HG03175 (cell line): ENCODE measurements around the gene BMP7.
"Not testable (repeated sequence)": the region's sequence is repeated elsewhere in the genome, so short reads cannot be mapped to it uniquely, and the experiment has no call there.

ENCODE experiments used
- ATAC-seq: cut with Tn5 transposase; IDR thresholded peaks from one replicate; pipeline ENCODE4 v1.9.1; 2021; ENCODE audit warnings: mild to moderate bottlenecking, moderate library complexity; ENCODE audit not compliant: unreplicated experiment

BMP7 gene

GRCh38 chr20:57197352-57198131 lies 68.9 kb downstream of the BMP7 start:
- no peak for ATAC-seq

DNA sequence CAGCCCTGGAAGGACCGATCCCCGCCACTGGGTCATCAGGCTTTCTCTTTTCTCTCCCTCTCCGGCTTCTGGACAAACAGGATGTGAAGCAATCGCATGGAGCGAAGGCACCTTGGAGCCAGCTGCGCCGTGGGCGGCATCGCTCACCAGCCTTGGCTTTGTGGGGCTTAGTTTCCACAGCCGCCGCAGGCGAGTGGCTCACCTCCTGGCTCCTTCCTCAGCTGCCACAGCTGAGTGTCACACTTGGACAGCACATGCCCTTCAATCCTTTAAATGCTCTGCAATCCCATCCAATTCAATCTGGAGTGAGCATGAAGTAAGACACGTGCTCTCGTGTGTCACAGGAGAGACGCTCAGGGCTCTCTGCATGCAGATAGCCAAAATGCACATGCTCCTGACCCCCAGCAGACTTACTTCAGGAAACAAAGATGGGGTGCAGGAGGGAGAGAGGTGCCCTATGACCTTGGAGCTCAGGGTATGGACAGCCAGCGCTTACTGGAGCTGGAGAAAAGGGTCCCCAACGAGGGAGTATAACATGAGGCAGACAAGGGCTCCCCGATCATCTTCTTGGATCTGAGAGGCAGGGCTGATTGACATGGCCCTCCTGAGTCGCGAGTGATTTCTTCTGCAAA lies 70.9 kb downstream of the BMP7 start:
- ATAC-seq, result no peak

DNA sequence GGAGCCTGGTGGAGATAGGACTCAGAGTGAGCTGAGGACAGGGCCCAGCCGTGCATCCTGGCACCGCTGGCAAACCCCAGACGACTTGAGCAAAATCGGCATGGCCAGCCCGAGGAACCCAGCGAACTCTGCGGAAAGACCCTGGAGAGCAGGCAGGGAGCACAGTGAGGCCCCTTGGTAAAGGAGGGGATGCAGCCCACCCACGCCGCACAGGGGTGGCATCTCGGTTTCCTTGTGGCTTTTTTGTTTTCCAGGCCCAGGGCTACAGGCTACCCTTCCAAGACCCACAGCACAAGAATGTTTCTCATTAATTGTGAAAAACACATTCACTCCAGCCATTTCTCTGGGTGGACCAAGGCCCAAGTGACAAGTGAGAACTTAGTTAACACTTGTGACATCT lies 71.4 kb downstream of the BMP7 start:
- ATAC-seq, result no peak

- no peak for ATAC-seq
Observed at GRCh38 chr20:57194154-57194553, 72.3 kb downstream of the BMP7 start.

DNA sequence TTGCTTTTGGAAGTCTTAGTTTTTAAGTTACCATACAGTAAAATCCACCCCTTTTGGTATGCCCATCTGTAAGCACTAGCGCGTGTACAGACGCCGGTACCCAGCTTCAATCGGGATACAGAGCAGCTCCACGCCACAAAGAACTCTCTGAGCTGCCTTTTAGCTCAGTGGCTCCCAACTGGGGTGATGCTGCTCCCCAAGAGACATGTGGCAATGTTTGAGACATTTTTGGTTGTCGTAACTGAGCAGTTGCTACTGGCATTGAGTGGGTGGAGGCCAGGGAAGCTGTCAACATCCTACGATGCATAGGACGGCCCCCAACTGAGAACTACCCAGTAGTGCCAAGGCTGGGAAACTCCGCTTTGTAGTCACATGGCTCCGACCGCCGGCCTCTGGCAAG lies 73.3 kb downstream of the BMP7 start:
- no peak for ATAC-seq

DNA sequence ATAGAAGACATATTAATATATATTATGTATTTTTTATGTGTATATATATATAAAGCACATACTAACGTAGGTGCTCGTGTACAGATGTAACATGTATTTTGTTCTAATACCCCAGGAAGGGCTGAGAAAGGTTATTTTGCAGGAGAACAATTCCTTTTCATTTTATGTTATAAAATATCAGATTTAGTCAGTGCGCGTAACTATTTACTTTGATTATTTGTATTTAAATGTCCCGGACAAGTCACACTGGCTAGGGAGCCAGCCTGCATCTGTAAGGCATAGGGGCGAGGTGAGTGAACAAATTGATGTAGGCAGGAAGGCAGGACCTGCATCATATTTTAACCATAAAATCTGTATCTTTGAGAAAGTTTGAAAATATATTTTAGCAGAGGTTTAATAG lies 74.1 kb downstream of the BMP7 start:
- ATAC-seq, result no peak

DNA sequence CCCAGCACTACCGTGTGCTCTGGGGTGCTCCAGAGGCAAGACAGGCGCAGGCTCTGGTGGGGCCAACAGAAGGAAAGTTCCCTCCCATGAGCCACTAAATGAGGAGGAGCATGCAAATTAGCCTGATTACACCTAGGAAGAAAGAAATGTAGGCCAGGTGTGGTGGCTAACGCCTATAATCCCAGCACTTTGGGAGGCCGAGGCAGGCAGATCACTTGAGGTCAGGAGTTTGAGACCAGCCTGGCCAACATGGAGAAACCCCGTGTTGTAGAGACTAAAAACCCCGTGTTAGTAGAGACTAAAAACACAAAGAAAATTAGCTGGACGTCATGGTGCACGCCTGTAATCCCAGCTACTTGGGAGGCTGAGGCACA lies 75.2 kb downstream of the BMP7 start:
- ATAC-seq, result not testable (repeated sequence)

GRCh38 chr20:57190536-57191264 lies 75.7 kb downstream of the BMP7 start:
- no peak for ATAC-seq

- ATAC-seq, result no peak
Observed at GRCh38 chr20:57189713-57190112, 76.7 kb downstream of the BMP7 start.

DNA sequence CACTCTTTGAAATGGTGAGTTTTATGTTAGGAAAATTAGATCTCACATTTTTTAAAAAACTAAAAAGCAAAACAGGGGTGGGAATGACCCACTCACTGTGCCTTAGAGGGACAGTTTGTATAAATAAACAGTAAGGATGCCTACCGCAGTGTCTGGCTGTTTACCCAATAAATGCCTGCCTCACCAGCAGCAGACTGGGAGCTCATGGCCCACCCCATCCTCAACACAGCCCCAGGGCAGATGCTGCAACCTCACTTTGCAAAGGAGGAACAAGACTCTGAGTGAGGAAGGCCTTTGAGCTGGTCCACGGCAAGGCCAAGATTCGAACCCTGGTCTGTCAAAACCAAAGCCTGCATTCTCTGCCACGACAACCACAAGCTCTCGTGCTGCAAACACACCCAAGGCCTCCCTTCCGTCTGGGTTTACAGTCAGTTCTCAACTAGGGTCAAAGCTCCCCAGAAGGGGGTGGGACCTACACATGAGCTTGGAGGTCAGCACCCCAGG lies 77.8 kb downstream of the BMP7 start:
- ATAC-seq, result no peak

- no peak for ATAC-seq
Observed at GRCh38 chr20:57188056-57188455, 78.4 kb downstream of the BMP7 start.

DNA sequence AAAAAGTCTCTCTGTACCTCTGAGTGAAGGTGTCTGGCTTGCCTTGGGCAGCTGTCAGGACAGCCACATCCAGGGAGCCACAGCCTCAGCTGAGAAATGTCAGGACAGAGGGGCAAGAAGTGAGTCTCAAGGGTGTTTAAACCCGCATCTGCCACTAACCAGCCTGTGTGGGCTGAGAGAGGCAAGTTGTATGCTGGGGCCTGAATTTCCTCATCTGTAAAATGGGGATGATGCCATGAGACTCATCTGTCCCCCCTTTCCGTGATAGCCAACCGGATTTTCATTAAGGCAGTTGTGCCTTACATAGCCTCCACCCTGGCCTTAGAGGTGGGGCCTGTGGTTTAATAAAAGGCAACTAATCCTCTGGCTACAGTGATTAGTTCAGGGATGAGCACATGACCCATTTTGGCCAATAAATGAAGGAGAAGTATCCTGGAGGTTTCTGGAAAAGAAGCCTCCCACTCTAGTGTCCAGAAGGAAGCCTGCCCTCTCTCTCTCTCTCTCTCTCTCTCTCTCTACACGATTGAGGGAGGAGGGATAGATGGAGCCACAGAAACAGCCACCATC lies 79.3 kb downstream of the BMP7 start:
- ATAC-seq, result no peak

DNA sequence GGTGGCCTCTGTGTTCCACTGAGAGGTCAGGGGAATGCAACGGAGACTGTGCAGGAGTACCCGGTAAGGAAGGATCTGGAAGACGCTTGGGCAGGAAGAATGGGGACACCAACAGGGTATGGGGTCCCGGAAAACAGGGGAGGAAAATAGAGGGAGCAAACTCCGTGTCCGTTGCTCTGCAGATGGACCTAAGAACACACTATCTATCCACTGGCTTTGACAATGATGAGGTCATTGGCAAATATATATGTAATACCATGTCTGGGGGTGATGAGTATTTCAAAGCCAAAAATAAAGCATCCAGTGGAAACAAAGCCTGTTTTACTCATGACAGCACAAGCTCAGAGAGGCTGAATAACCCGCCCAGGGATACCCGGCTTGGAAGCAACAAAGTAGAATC lies 80.2 kb downstream of the BMP7 start:
- ATAC-seq, result no peak

DNA sequence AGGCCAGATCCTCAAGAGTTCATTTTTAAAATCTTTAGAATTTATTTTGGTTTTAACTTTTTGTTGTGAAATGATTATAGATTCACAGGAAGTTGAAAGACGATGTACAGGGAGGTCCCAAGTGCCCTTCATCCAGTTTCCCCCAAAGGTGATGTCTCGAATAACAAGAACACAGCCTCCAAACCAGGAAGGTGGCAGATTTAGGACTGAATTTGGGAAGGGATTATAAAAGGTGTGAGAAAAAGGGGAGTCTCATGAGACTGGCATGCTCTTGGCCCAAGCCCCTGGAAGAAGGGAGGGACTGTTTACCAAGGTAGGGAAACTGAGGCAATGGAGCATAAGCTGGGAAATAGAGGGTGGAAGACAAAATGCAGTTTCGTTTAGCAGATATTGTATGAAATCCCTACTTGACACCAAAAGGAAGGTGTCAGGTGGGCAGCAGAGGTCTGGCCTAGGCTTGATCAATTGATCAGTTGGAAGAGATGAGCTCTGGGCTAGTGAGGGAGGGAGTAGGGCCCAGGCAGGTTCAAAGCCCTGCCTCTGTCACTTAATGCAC lies 81.2 kb downstream of the BMP7 start:
- ATAC-seq, result no peak

GRCh38 chr20:57183457-57184009 lies 82.9 kb downstream of the BMP7 start:
- ATAC-seq, result no peak

- no peak for ATAC-seq
Observed at GRCh38 chr20:57181639-57182038, 84.8 kb downstream of the BMP7 start.

- ATAC-seq, result no peak
Observed at GRCh38 chr20:57180954-57181353, 85.5 kb downstream of the BMP7 start.

- no peak for ATAC-seq
Observed at GRCh38 chr20:57180387-57180786, 86.1 kb downstream of the BMP7 start.

- ATAC-seq, result no peak
Observed at GRCh38 chr20:57179265-57179664, 87.2 kb downstream of the BMP7 start.

- no peak for ATAC-seq
Observed at GRCh38 chr20:57178582-57179111, 87.8 kb downstream of the BMP7 start.
